ENCODE data around the gene DMBX1.

Gene DMBX1

DNA sequence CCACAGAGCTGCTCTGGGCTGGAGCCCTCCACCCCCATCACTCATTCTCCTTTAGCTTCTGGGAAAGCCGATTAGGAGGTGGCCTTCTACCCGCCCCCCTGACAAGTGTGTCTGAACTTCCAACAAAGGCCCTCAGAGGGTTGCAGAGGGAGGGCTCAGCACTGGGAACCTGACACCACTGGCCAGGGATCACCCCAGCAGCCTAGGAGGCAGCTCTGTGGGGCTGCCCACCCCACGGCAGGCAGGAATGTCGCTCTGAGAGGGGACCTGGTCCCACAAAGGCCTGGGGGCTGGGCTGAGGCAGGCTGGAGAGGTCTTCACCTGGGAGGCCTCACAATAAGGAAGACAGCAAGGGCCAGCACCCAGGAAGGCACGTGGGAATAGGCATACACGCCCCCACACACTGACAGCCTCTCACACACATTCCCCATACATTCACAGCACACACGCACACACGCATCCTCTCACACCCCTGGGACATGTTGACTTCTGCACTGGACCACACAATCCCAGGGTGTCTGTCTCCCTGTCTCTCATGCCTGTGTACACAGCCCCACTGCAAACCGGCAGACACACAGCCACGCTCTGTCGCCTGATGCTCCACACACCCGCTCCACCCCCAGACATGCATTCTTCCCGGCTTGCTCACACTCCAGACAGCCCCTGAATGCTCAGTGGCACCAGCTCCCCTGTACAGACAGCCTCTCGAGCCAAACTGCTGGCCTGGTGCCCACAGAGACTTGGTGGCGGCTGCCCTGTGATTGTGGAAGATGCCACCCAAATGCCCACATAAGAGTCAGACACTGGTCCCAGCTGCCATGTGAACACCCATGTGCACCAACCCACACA is 30.7 kb downstream of the DMBX1 start:
- Histone ChIP-seq H3K4me3 (ENCODE audit: control insufficient read depth in 1 of 7, extremely low read depth in 1 of 7, insufficient read depth in 4 of 7, low read depth in 2 of 7, low read length in 6 of 7) (no peak overlapping the region), H3K9me3 (ENCODE audit: control extremely low read depth in 1 of 5, control insufficient read depth in 4 of 5, insufficient read depth in 2 of 5, low read depth in 1 of 5, low read length in 4 of 5) (no peaks in the 10 kb centered on the region), H3K4me1 (ENCODE audit: control extremely low read depth in 1 of 4, control insufficient read depth in 4 of 4, insufficient read depth in 4 of 4, low read length in 3 of 4) (peaks cover 0 to 18% (median 13%) of the 10 kb centered on the region in 4 experiments), H3K36me3 (ENCODE audit: control insufficient read depth in 4 of 4, insufficient read depth in 4 of 4, low read length in 3 of 4) (no peaks in the 10 kb centered on the region), H3K27me3 (replicated peaks in 2 of 5; ENCODE audit: control insufficient read depth in 4 of 5, insufficient read depth in 5 of 5, low read length in 4 of 5) (peaks cover 0 to 37% (median 8%) of the 10 kb centered on the region in 5 experiments), H3K27ac (ENCODE audit: insufficient read depth in 1 of 2, low read depth in 1 of 2, low read length in 2 of 2, poor library complexity in 1 of 2, severe bottlenecking in 2 of 2) (peak overlapping the region in 1 of 2 experiments; percentile 18)
- CTCF ChIA-PET = interaction anchor here (0.8 to 5.0 kb wide), 7 partner anchors 7 to 88 kb away, joined by 3 to 27 read pairs (median 4); no protein-coding TSS in a partner anchor
- 86% methylated on average over 11 of the region's 15 CpGs for WGBS (ENCODE audit: insufficient coverage)
- no peak for DNase-seq
- POLR2A ChIA-PET = no interaction called here

- Histone ChIP-seq H3K4me3 (ENCODE audit: control insufficient read depth in 1 of 7, extremely low read depth in 1 of 7, insufficient read depth in 4 of 7, low read depth in 2 of 7, low read length in 6 of 7) (no peak overlapping the region), H3K9me3 (ENCODE audit: control extremely low read depth in 1 of 5, control insufficient read depth in 4 of 5, insufficient read depth in 2 of 5, low read depth in 1 of 5, low read length in 4 of 5) (no peaks in the 10 kb centered on the region), H3K27ac (ENCODE audit: insufficient read depth in 1 of 2, low read depth in 1 of 2, low read length in 2 of 2, poor library complexity in 1 of 2, severe bottlenecking in 2 of 2) (peak overlapping the region in 1 of 2 experiments; percentile 73), H3K4me1 (ENCODE audit: control extremely low read depth in 1 of 4, control insufficient read depth in 4 of 4, insufficient read depth in 4 of 4, low read length in 3 of 4) (peaks cover 0 to 18% (median 13%) of the 10 kb centered on the region in 4 experiments), H3K27me3 (replicated peaks in 2 of 5; ENCODE audit: control insufficient read depth in 4 of 5, insufficient read depth in 5 of 5, low read length in 4 of 5) (peaks cover 0 to 36% (median 14%) of the 10 kb centered on the region in 5 experiments), H3K36me3 (ENCODE audit: control insufficient read depth in 4 of 4, insufficient read depth in 4 of 4, low read length in 3 of 4) (no peaks in the 10 kb centered on the region)
- peak in 2 of 3 donors; percentile 42 to 62 for DNase-seq
- POLR2A ChIA-PET = no interaction called here
- no CpG with 5 or more reads among the region's 2 CpGs for WGBS (ENCODE audit: insufficient coverage)
- CTCF ChIA-PET = interaction anchor here (1.0 to 5.0 kb wide), 6 partner anchors 11 to 82 kb away, joined by 3 to 24 read pairs (median 4); no protein-coding TSS in a partner anchor
Measured at GRCh38 chr1:46521414-46521813, 31.8 kb downstream of the DMBX1 start.

- Histone ChIP-seq H3K36me3 (ENCODE audit: control insufficient read depth in 4 of 4, insufficient read depth in 4 of 4, low read length in 3 of 4) (no peaks in the 10 kb centered on the region), H3K4me1 (ENCODE audit: control extremely low read depth in 1 of 4, control insufficient read depth in 4 of 4, insufficient read depth in 4 of 4, low read length in 3 of 4) (peaks cover 0 to 18% (median 10%) of the 10 kb centered on the region in 4 experiments), H3K27me3 (replicated peaks in 2 of 5; ENCODE audit: control insufficient read depth in 4 of 5, insufficient read depth in 5 of 5, low read length in 4 of 5) (peaks cover 0 to 30% (median 17%) of the 10 kb centered on the region in 5 experiments), H3K27ac (ENCODE audit: insufficient read depth in 1 of 2, low read depth in 1 of 2, low read length in 2 of 2, poor library complexity in 1 of 2, severe bottlenecking in 2 of 2) (peak overlapping the region in 1 of 2 experiments; percentile 73), H3K9me3 (ENCODE audit: control extremely low read depth in 1 of 5, control insufficient read depth in 4 of 5, insufficient read depth in 2 of 5, low read depth in 1 of 5, low read length in 4 of 5) (no peaks in the 10 kb centered on the region), H3K4me3 (ENCODE audit: control insufficient read depth in 1 of 7, extremely low read depth in 1 of 7, insufficient read depth in 4 of 7, low read depth in 2 of 7, low read length in 6 of 7) (peak overlapping the region in 2 of 7 experiments; percentile 10 to 28)
- WGBS (ENCODE audit: insufficient coverage) = 14% methylated on average over 15 of the region's 16 CpGs
- CTCF ChIA-PET = interaction anchor here (0.7 to 5.0 kb wide), 10 partner anchors 9 to 75 kb away, joined by 3 to 24 read pairs (median 5); no protein-coding TSS in a partner anchor
- DNase-seq = peak; percentile 59 to 90 (median 78)
- POLR2A ChIA-PET = no interaction called here
Measured at GRCh38 chr1:46522184-46522968, 32.7 kb downstream of the DMBX1 start.

DNA sequence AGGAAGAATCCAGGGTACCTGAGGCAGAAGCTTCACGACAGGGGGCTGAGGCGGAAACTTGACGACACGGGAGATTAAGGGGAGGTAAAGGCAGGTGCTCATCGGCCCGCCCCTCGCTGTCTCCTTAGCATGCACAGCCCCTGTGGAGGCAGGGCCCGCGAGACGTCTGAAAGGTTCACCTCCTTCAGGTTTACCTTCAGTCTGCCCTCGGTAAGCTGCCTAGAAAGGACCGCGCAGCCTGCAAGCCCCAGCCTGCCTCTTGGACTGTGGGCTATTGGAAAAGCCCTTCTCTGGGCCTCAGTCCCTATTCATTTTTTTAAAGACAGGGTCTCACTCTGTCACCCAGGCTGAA is 33.3 kb downstream of the DMBX1 start:
- Histone ChIP-seq H3K27me3 (replicated peaks in 2 of 5; ENCODE audit: control insufficient read depth in 4 of 5, insufficient read depth in 5 of 5, low read length in 4 of 5) (peaks cover 0 to 36% (median 18%) of the 10 kb centered on the region in 5 experiments), H3K4me3 (ENCODE audit: control insufficient read depth in 1 of 7, extremely low read depth in 1 of 7, insufficient read depth in 4 of 7, low read depth in 2 of 7, low read length in 6 of 7) (peak overlapping the region in 1 of 7 experiments; percentile 28), H3K36me3 (ENCODE audit: control insufficient read depth in 4 of 4, insufficient read depth in 4 of 4, low read length in 3 of 4) (no peaks in the 10 kb centered on the region), H3K27ac (ENCODE audit: insufficient read depth in 1 of 2, low read depth in 1 of 2, low read length in 2 of 2, poor library complexity in 1 of 2, severe bottlenecking in 2 of 2) (peak overlapping the region in 1 of 2 experiments; percentile 73), H3K4me1 (ENCODE audit: control extremely low read depth in 1 of 4, control insufficient read depth in 4 of 4, insufficient read depth in 4 of 4, low read length in 3 of 4) (peaks cover 0 to 18% (median 10%) of the 10 kb centered on the region in 4 experiments), H3K9me3 (ENCODE audit: control extremely low read depth in 1 of 5, control insufficient read depth in 4 of 5, insufficient read depth in 2 of 5, low read depth in 1 of 5, low read length in 4 of 5) (no peaks in the 10 kb centered on the region)
- POLR2A ChIA-PET = no interaction called here
- 80% methylated on average over 13 of the region's 13 CpGs for WGBS (ENCODE audit: insufficient coverage)
- DNase-seq = no peak
- CTCF ChIA-PET = interaction anchor here (1.0 to 5.0 kb wide), 7 partner anchors 10 to 75 kb away, joined by 3 to 24 read pairs (median 6); no protein-coding TSS in a partner anchor

- H3K27me3 ChIP-seq (replicated peaks in 2 of 5; ENCODE audit: control insufficient read depth in 4 of 5, insufficient read depth in 5 of 5, low read length in 4 of 5) = peaks cover 0 to 36% (median 22%) of the 10 kb centered on the region in 5 experiments
- ChIA-PET POLR2A (no interaction called here), CTCF (interaction anchor here (1.0 to 5.0 kb wide), 7 partner anchors 10 to 76 kb away, joined by 3 to 24 read pairs (median 6); no protein-coding TSS in a partner anchor)
- peak in 1 of 3 donors; percentile 49 for DNase-seq
- H3K27ac ChIP-seq (ENCODE audit: insufficient read depth in 1 of 2, low read depth in 1 of 2, low read length in 2 of 2, poor library complexity in 1 of 2, severe bottlenecking in 2 of 2) = peak overlapping the region in 1 of 2 experiments; percentile 73
- no peaks in the 10 kb centered on the region for H3K36me3 ChIP-seq (ENCODE audit: control insufficient read depth in 4 of 4, insufficient read depth in 4 of 4, low read length in 3 of 4)
- no peaks in the 10 kb centered on the region for H3K9me3 ChIP-seq (ENCODE audit: control extremely low read depth in 1 of 5, control insufficient read depth in 4 of 5, insufficient read depth in 2 of 5, low read depth in 1 of 5, low read length in 4 of 5)
- WGBS (ENCODE audit: insufficient coverage) = 96% methylated on average over 9 of the region's 11 CpGs
- no peak overlapping the region for H3K4me3 ChIP-seq (ENCODE audit: control insufficient read depth in 1 of 7, extremely low read depth in 1 of 7, insufficient read depth in 4 of 7, low read depth in 2 of 7, low read length in 6 of 7)
- peaks cover 0 to 18% (median 10%) of the 10 kb centered on the region in 4 experiments for H3K4me1 ChIP-seq (ENCODE audit: control extremely low read depth in 1 of 4, control insufficient read depth in 4 of 4, insufficient read depth in 4 of 4, low read length in 3 of 4)
Measured at GRCh38 chr1:46523496-46524353, 34.1 kb downstream of the DMBX1 start.

GRCh38 chr1:46524843-46525242 is 35.2 kb downstream of the DMBX1 start:
- H3K9me3 ChIP-seq (ENCODE audit: control extremely low read depth in 1 of 5, control insufficient read depth in 4 of 5, insufficient read depth in 2 of 5, low read depth in 1 of 5, low read length in 4 of 5) = no peaks in the 10 kb centered on the region
- POLR2A ChIA-PET = no interaction called here
- DNase-seq = no peak
- H3K4me3 ChIP-seq (ENCODE audit: control insufficient read depth in 1 of 7, extremely low read depth in 1 of 7, insufficient read depth in 4 of 7, low read depth in 2 of 7, low read length in 6 of 7) = no peak overlapping the region
- no peaks in the 10 kb centered on the region for H3K36me3 ChIP-seq (ENCODE audit: control insufficient read depth in 4 of 4, insufficient read depth in 4 of 4, low read length in 3 of 4)
- CTCF ChIA-PET = interaction anchor here (1.1 to 6.6 kb wide), 2 partner anchors 9 to 46 kb away, joined by 3 to 100 read pairs; no protein-coding TSS in a partner anchor
- H3K4me1 ChIP-seq (ENCODE audit: control extremely low read depth in 1 of 4, control insufficient read depth in 4 of 4, insufficient read depth in 4 of 4, low read length in 3 of 4) = peaks cover 0 to 18% (median 10%) of the 10 kb centered on the region in 4 experiments
- H3K27me3 ChIP-seq (replicated peaks in 2 of 5; ENCODE audit: control insufficient read depth in 4 of 5, insufficient read depth in 5 of 5, low read length in 4 of 5) = peaks cover 0 to 40% (median 31%) of the 10 kb centered on the region in 5 experiments
- H3K27ac ChIP-seq (ENCODE audit: insufficient read depth in 1 of 2, low read depth in 1 of 2, low read length in 2 of 2, poor library complexity in 1 of 2, severe bottlenecking in 2 of 2) = no peak overlapping the region
- WGBS (ENCODE audit: insufficient coverage) = 93% methylated on average over 5 of the region's 5 CpGs

Data from common myeloid progenitor, CD34-positive (primary cell).